ENCODE measurements around the gene PRKCA.
"Not testable (repeated sequence)": the region's sequence is repeated elsewhere in the genome, so short reads cannot be mapped to it uniquely, and the experiment has no call there.

Gene PRKCA

GRCh38 chr17:66474806-66475497, 172.5 kb downstream of the PRKCA start:
- no peak overlapping the region for H3K4me3 ChIP-seq (ENCODE audit: low read length)
- no peak for TF ChIP-seq CTCF (IDR thresholded peaks at IDR 0.05; ENCODE audit: insufficient read depth, low read depth, low read length, missing control alignments)
- DNase-seq (ENCODE audit: low read depth), result no peak

DNA sequence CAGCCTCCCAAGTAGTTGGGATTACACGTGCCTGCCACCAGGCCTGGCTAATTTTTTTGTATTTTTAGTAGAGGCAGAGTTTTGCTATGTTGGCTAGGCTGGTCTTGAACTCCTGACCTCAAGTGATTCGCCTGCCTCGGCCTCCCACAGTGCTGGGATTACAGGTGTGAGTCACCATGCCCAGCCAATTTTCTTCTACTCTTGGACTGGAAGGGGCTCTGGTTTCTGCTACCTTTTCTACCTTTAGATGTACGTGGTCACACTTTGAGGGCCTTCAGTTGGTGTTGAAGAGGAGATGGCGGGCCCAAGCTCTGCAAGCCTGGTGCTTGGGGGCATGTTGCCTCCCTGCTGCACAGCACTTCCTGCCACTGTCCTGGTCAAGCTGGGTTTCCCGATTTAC, 173.6 kb downstream of the PRKCA start:
- no peak for DNase-seq (ENCODE audit: low read depth)
- TF ChIP-seq CTCF (IDR thresholded peaks at IDR 0.05; ENCODE audit: insufficient read depth, low read depth, low read length, missing control alignments), result no peak
- no peak overlapping the region for H3K4me3 ChIP-seq (ENCODE audit: low read length)

- DNase-seq (ENCODE audit: low read depth), result no peak
- TF ChIP-seq CTCF (IDR thresholded peaks at IDR 0.05; ENCODE audit: insufficient read depth, low read depth, low read length, missing control alignments), result no peak
- no peak overlapping the region for H3K4me3 ChIP-seq (ENCODE audit: low read length)
Observed at GRCh38 chr17:66477615-66478283, 175.3 kb downstream of the PRKCA start.

DNA sequence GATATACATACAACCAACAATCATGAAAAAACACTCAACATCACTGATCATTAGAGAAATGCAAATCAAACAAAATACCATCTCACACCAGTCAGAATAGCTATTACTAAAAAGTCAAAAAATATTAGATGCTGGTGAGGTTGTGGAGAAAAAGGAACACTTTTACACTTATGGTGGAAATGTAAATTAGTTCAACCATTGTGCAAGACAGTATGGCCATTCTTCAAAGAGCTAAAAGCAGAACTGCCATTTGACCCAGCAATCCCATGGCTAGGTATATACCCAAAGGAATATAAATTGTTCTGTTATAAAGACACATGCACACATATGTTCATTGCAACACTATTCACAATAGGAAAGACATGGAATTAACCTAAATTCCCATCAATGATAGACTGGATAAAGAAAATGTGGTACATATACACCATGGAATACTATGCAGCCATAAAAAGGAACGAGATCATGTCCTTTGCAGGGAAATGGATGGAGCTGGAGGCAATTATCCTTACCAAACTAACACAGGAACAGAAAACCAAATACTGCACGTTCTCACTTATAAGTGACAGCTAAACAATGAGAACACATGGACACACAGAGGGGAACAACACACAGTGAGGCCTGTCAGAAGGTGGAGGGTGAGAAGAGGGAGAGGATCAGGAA, 176.9 kb downstream of the PRKCA start:
- H3K4me3 ChIP-seq (ENCODE audit: low read length); DNase-seq (ENCODE audit: low read depth): not testable (repeated sequence)

GRCh38 chr17:66480243-66480642, 177.8 kb downstream of the PRKCA start:
- DNase-seq (ENCODE audit: low read depth), result no peak
- no peak overlapping the region for H3K4me3 ChIP-seq (ENCODE audit: low read length)
- no peak for TF ChIP-seq CTCF (IDR thresholded peaks at IDR 0.05; ENCODE audit: insufficient read depth, low read depth, low read length, missing control alignments)

DNA sequence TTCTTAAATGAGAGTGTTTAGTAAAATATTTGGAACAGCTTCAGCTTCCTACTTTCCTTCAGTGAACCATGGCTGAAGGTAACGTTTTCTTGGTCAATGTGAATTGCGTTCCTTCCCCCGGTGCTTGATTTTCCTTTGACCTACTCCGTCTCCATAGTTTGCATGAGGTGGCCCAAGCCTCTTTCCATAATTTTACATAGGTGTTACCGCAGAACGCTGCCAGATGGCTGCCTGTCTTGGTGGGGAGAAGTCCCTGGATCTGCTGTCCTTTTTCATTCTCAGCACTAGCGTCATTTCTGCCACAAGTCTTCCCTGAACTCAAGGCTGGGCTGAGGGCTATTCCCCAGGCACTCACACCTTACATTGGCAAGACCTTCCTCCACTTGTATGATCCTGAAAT, 178.4 kb downstream of the PRKCA start:
- H3K4me3 ChIP-seq (ENCODE audit: low read length), result no peak overlapping the region
- TF ChIP-seq CTCF (IDR thresholded peaks at IDR 0.05; ENCODE audit: insufficient read depth, low read depth, low read length, missing control alignments), result no peak
- DNase-seq (ENCODE audit: low read depth), result no peak

GRCh38 chr17:66481271-66481670, 178.9 kb downstream of the PRKCA start:
- DNase-seq (ENCODE audit: low read depth), result no peak
- no peak overlapping the region for H3K4me3 ChIP-seq (ENCODE audit: low read length)
- TF ChIP-seq CTCF (IDR thresholded peaks at IDR 0.05; ENCODE audit: insufficient read depth, low read depth, low read length, missing control alignments), result no peak

Measured in epithelial cell of esophagus (primary cell).